GM18519 (cell line): ENCODE measurements around the gene CDC73.
"Not testable (repeated sequence)": the region's sequence is repeated elsewhere in the genome, so short reads cannot be mapped to it uniquely, and the experiment has no call there.

Source experiments
- ATAC-seq: cut with Tn5 transposase; IDR thresholded peaks from one replicate; pipeline ENCODE4 v1.9.1; 2021; ENCODE audit warnings: mild to moderate bottlenecking, moderate library complexity; ENCODE audit not compliant: unreplicated experiment, low FRiP score

Gene CDC73

DNA sequence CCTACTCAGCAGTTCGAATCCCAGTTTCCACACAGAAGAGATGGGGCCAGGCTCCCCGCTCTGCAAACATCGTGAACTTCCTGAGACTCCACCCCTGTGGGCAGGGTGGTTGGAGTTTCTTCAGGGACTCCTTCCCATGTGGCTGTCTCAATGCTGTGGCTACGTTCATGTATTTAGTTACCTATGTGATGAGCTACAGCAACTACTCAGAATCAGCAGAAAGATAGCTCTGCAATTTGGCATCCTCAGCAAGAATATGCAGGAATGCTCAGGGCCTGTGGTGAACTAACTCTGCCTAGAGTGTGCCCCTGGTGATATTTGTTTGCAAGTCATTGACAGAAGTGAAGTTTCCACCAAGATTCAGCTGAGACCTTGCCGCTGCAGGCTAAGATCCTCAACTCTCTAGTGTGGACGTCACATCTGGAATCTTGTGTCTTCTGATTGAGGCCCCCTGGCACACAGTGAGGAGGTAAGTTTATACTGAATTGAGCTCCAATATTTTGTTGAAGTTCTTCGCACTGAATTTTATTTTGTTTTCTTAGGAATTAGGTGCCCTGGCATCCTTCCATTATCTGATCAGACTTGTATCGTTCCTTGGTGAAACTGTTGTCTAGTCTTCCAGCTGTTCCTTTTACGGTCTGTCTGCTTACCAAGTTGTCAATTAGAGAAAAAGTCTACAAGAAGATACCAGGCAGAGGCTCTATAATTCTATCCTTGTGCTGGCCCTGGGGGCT, 8.4 kb upstream of the CDC73 start:
- ATAC-seq = no peak

DNA sequence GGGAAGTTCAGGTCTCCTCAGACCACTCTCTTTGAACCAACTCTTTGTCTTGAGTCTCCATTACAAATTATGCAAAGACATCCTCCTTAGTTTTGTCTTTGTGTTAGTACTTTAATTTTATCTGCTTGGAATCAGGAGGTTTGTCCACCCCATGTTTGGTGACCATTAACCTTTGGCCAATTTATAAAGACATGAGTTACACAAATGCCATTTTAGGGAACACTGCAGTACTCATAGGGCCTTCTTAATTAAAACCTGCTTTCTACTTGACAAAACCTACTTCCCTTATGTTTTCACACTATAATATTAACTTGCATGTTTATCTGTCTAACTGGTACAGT, 7.9 kb upstream of the CDC73 start:
- ATAC-seq = no peak

DNA sequence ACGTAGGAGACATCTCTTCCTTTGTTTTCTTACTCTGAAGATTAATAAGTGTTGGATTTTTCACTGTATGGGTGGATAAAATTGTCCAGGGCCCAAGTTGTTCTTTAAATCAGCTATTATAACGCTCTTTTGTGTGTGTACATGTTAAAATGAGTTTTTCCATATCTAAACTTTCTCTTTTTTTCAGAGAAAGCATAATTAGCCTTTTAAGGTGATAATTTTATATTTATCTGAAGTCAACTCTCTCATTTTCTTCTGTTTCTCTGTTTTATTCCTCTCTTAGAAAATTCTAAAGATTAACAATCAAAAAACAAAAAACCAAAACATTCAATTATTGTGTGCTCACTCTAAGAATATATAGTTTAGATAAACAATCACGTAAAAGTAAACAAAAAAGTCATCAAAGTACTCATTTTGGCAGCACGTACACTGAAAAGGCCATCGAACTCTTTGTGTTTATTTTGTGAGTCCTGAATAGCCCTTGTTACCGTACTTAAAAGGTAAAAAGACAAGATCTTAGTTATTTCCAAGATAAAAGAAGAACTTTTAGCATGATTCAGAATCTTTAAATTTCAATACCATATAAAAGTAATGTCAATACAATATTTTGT, 7.2 kb upstream of the CDC73 start:
- ATAC-seq = no peak

DNA sequence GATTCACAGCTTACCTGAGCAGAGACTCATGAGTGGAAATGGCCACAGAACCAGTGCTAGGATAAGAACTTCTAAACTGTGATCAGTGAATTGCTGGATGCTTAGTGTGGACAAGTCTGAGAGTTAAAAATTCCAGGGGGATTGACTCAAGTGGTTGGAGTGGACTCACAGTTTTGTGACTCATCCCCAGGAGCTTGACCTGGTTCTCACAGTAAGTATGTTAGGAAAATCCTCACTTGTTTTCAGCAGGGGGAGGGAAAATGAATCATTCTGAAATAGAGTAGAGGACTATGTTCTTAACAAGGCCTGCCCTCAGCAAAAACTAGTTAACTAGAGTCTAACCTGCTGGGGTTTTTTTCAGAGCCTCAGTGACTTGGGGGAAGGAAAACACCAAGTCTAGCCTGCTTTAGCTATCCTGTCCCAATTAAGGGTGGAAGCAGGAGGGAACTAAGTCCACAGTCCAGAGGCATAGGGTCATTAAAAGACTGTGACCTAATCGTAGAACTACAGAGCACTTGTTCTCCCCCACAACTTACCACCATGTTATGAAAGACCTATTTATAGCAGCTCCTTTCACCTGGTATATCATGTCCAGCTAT, 6.1 kb upstream of the CDC73 start:
- ATAC-seq = no peak

DNA sequence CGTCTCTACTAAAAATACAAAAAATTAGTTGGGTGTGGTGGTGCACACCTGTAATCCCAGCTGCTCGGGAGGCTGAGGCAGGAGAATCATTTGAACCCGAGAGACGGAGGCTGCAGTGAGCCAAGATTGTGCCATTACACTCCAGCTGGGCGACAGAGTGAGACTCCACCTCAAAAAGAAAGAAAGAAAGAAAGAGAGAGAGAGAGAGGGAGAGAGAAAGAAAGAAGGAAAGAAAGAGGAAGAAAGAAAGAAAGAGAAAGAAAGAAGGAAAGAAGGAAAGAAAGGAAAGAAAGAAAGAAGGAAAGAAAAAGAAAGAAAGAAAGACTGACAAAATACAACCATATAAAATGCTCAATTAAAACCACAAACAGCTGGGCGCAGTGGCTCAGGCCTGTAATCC, 4.7 kb upstream of the CDC73 start:
- ATAC-seq = not testable (repeated sequence)

DNA sequence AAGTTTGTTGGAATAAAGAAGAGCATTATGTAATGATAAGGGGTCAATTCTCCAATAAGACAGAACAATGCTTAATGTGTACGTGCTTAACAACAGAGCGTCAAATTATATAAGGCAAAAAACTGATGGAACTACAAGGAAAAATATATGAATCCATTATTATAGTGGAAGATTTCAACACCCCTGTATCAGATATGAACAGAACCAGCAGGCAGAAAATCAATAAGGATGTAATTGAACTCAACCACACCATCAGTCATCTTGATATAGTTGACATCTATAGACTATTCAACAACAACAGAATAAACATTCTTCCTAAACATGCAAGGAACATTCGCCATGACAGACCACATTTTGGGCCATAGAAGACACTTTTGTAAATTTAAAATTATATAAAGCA, 3.6 kb upstream of the CDC73 start:
- ATAC-seq = no peak

DNA sequence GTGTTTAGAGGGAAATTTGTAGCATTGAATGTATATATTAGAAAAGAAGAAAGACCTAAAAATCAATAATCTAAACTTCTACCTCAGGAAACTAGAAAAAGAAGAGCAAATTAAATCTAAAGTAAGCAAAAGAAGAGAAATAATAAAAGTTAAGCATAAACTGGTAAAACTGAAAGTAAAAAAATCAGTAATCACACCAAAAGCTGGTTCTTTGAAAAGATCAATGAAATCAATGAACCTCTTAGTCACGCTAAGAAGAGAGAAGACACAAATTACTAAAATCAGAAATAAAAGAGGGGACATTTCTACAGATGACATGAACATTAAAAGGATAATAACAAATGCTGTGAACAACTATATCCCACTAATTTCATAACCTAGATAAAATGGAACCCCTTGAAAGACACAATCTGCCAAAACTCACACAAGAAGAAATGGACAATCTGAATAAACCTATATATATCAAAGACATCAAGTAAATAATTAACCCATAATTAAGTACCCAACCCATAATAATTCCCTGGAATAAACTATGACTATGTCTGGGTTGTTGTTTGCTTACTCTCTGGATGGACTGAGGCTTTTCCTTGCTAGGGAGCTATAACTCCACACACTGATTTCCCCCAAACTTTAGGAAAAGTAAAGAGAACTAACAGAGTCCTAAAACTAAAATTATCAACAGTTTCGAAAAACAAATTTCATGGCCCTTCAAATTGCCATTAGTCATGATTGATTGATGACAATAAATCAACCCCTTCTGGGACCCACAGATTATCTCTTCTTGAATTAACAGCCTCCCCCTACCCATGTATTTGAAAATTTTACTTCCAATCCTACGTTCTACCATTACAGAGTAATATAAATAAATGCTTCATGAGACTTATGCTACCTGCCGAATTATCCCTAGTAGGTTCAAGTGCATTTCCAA, 2.8 kb upstream of the CDC73 start:
- no peak for ATAC-seq

DNA sequence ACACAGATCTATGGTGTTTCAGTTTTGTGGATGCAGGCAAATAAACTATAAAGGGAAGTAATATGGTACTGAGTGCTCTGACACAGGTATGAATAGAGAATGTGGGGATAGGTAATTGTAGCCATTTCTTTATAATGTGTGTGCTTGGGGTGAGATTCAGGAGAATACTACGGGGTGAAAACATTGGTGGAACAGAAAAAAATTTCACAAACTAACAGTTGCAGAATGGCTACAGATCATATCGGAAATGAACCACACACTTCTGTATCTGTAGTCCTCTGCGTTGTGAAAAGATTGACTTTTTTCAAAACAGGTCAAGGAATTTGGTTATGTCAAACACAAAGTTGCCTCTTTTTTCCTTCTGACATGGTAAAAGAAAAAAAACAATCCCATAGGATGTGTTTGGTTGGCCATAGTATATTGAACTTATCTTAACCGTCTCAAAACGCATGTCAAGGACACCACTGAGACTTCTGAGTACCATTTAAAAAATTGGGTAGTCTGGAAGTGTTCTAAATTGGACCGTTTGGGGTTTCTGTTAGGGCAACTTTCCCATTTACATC, 1.1 kb upstream of the CDC73 start:
- no peak for ATAC-seq

DNA sequence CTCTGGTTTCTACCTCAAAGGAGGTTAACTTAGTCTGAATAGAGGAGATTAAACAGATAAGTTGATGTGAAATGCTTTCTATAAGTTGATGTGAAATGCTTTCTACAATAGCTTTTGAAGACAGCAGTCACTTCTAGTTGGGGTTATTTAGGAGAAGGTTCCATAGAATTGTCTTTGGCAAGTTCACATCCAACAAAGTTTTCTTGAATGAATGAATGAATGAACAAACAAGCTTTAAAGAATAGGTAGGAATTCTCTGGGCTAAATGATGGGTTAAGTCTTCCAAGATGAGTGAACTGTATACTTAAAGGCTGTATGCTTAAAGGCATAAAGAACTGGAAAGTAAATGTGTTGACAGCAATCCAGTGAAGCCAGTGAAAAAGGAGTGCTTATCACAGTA, 1.9 kb downstream of the CDC73 start:
- no peak for ATAC-seq

DNA sequence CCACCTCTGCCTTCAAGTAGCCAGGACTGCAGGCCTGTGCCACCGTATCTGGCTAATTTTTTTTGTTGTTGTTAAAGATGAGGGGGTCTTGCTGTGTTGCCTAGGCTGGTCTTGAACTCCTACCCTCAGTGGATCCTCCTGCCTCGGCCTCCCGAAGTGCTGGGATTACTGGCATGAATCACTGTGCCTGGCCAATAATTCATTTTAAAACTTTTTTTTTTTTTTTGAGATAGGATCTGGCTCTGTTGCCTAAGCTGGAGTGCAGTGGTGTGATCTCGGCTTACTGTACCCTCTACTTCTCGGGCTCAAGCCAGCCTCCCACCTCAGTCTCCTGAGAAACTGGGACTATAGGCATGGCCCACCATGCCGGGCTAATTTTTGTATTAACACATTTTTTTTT, 3.5 kb downstream of the CDC73 start:
- no peak for ATAC-seq

DNA sequence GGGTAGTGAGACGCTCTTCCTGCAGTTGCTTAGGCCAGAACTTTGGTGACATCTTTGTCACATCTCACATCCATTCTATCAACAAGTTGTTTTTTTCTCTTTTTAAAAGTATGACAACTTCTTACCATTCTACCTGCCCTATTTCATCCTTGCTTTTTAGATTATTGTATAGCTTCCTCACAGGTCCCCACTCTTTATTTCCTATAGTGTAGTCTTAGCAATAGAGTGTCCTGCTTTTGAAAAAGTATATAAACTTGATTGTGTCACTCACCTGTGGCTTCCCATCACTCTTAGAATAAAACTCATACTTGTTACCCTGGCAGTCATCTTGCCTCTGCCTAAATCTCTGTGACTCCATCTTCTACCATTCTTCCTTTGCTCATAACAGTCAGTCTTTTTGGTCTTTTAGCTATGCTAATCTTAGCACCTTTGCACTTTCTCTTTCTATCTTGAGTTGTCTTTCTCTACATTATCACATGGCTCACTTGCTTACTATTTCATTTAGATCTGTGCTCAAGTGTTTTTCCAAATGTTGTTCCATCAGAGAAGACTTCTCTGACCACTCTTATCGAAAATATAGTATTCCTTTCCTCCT, 9.5 kb downstream of the CDC73 start:
- ATAC-seq = peak; percentile 64

DNA sequence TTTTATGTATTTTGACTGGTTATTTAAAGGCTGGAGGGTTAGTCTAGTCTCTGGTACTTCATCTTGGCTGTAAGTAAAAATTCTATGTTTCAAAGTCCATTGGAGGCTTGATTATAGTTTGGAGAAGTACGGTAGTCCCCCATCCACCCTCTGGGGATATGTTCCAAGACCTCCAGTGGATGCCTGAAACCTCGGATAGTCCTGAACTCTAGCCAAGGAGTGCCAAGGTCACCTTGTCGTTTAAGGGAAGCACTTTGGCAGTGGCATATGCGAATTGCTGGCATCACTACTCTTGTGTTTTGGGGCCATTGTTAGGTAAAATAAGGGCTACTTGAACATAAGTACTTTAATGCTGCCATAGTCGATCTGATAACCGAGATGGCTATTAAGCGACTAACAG, 18.4 kb downstream of the CDC73 start:
- ATAC-seq = no peak

DNA sequence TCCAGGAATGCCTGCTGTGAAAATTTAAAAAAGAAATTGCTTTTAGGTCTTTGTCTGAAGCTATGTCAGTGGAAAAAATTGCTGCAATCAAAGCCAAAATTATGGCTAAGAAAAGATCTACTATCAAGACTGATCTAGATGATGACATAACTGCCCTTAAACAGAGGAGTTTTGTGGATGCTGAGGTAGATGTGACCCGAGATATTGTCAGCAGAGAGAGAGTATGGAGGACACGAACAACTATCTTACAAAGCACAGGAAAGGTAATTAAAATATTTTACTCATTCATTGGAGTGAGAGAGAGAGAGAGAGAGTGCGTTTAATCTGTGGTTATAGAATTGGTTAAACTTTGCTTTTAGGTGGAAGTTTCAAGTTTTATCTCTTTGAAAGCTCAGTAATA, 20.0 kb downstream of the CDC73 start:
- no peak for ATAC-seq

DNA sequence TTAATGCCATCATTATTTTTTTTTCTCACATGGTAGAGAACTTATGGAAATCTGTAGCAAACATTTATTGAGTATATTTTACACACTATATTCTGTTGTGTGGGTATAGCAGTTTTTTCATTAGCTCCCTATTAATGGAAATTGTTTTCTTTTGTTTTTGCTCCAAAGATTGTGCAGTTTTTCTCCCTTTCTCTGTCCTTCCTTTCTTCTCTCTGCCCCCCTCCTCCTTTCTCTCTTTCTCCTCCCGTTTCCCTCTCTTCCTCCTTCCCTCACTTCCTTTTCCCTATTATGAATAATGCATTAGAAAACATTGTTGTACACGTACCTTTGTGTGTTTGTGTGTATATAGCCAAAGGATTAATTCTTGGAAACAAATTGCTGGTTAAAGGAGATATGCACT, 20.6 kb downstream of the CDC73 start:
- no peak for ATAC-seq

DNA sequence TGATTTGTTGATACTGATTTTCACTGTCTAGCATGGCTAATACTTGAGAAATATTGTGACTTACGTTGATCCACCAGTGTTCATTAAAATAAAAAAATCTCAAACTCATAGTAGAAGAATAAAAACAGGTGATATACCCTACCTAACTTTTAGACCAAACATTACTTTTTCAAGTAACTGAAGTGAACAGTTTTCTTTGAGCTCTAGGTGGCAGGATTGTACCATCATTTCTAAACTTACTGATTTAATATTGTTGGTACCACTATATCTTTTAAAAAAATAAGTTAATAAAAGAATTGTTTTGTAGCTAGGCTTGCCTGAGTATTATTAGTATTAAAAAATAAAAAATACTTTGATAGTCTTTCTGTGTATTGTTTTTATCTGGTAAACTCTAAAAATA, 21.5 kb downstream of the CDC73 start:
- no peak for ATAC-seq

DNA sequence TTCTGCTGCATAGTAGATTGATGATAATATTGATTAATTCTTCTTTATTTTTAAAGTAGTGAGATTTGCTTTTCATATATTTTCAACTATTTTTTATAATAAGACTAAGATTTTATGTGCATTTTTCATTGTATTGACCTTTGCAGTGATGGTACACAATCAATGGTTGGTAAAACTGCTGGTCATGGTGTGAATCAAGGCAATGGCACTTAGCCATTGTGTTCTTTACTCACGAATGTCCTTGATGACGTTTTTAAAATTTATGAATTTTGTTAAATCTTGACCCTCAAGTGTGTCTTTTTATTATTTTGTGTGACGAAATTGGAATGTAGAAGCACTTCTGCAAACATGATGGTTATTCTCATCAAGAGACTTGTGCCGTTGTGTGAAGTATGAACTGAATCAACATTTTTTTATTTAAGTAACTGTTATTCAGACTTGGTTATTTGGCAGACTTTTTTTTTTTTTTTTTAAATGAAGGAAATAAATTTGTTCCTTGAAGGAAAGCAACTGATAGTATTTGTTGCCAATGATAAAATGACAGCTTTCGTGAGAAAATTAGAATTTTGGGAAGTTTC, 22.6 kb downstream of the CDC73 start:
- ATAC-seq = no peak

DNA sequence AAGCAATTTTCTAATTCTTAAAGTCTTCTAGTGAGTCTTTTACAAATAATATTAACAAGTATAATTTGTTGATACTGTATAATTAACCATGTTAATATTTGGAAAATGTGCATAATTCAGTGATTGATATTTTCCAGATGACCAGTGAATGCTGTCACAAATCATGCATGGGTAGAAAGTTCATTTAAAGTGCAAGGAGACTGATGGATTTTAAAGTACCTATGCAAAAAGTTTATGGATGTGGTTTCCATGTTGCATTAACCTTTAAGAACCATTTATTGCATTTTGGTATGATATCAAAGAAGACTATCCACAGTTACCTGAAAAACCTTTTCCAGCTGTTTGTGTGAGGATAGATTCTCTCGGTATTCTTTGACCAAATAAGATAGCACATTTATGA, 23.2 kb downstream of the CDC73 start:
- ATAC-seq = no peak

DNA sequence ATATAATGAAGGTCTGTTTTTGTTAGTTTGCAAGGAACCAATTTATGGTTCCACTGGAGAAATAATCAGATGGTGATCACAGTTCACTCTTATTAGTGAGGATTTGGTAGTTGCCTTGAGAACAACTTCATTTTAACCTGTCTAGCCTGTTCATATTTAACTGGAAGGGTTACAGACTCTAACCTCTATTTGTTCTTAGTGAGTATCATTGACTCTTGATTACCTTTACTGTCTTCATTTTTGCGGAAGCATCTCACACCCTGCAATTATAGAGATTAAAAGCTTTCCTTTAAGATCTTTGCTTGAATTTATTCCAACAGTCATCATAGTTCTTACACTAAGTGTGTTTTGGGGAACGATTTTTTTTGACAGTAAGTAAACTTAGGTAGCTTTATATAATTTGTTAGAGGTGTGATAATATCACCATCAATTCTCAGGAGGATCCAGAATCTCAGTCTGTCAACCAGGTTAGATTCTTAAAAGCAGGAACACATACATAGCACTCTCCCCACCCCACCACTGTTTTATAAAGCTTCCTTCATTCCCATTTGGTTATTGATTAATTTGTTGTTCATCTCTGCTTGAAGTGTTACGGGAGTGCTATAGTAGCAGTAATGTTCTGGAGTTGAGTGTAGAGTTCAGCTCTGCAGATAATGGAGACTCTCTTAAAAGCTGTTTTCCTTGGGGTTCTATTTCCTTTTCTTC, 34.4 kb downstream of the CDC73 start:
- no peak for ATAC-seq

DNA sequence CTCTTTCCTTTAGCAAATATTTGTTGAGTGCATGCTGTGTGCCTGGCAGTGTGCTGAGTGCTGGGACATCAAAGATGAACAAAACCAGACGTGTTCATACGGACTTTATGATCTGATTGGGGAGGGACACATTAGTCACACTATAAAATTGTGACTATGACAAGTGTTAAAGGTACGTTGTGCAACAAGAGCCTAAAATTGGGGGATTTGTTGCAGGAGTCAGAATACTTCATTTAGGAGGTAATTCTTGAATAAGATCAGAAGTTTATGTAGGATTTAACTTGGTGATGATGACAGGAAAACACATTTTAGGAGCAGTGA, 35.0 kb downstream of the CDC73 start:
- no peak for ATAC-seq

DNA sequence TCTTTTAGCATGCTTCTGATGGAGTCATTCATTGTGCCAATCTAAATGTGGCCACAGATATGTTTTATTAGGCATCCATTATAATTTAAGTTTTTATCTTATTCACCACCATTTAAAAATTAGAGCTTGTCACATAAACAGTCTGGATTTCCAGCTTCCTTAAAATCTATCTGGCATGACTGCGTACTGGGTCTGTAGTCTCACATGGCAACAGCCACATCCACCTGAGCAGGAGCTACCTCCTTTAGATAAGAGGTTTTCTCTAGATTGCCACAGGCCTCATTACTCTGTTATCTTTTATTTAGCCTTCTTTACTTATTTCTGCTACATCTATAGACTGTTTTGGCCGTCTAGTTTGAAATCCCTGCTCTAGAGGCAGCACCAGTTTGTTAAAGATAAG, 35.5 kb downstream of the CDC73 start:
- ATAC-seq = no peak
